ENCODE results near the gene GPHN.
"Not testable (repeated sequence)": the region's sequence is repeated elsewhere in the genome, so short reads cannot be mapped to it uniquely, and the experiment has no call there.

The GPHN gene

DNA sequence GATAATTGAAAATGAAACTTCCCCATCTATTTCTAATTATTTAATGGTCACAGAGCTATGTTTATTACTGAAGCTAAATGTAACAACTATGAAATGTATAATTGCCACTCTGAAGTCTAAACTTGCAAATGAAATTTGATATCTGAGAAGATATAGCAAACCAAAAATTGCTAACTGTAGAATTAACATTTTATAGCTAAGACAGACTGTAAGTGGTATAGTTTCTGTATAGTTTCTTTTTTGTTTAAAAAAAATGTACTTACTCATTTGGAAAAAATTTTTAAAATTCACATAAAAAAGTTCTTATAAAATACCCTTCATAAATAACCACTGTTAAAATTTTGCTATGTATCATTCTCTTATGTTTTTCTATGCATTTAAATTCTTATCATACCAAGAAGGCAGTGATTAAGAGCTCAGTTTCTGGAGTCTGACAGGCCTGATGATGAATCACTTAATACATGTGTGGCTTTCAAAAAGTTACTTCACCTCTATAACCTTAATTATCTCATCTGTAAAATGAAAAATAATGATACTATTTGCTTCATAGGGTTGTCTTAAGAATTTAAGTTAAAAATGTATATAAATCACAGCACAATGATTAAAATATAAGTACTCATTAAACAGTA is 466.6 kb downstream of the GPHN start:
- no peak for DNase-seq

DNA sequence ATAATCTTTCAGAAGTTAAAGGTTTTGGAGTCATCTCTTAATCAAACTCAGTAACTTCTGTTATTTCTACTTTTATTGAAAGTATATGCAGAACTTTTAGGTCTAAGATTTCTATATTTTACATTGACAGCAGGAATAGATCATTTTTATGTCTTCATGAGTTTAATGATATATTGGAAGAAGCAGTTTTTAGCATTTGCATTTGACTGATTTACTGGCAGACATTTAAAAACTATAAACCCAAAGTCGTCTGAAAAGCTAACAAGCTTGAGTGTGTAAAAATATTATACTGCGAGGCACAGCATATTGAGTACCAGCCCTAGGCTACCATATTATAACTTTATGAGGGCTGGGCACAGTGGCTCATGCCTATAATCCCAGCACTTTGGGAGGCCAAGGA is 467.3 kb downstream of the GPHN start:
- no peak for DNase-seq

DNA sequence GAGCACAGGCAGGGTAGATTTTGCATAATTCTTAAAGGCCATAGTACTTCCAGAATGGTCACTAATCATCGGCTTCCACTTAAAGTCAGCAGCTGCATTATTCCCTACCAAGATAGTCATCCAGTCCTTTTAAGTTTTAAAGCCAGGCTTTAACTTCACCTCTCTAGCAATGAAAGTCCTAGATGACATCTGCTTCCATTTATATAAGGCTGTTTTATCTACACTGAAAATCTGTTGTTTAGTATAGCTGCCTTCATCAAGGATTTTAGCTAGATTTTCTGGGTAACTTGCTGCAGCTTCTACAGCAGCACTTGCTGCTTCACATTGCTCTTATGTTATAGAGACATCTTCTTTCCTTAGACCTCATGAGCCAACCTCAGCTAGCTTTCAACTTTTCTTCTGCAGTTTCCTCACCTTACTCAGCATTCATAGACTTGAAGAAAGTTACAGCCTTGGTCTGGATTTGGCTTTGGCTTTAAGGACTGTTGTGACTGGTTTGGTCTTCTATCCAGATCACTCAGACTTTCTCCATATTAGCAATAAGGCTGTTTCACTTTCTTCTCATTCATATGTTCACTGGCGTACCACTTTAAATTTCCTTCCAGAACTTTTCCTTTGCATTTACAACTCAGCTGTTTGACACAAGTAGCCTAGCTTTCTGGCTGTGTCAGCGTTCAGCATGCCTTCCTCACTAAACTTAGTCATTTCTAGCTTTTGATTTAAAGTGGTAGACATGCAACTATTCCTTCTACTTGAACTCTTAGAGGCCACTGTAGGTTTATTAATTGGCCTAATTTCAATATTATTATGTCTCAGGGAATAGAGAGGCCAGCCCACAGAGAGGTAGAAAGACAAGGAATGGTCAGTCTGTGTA is 471.4 kb downstream of the GPHN start:
- DNase-seq = no peak

DNA sequence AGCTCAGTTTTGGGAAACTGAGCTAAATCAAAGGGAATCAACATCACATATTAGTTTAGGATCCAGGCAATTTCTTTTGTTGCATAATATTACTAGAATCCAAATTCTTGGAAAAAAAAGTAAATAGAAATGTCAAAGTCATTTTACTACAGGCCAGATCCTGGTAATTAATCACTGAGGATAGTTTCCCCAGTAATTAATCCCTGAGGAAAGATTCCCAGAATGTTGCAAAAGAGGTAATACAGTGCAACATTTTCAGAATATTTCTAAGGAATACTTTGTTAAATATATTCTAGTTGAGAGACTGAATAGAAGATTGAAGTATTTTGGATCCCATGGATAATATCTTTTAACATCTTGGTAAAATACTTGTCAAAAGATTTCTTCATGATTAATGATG is 474.3 kb downstream of the GPHN start:
- no peak for DNase-seq

DNA sequence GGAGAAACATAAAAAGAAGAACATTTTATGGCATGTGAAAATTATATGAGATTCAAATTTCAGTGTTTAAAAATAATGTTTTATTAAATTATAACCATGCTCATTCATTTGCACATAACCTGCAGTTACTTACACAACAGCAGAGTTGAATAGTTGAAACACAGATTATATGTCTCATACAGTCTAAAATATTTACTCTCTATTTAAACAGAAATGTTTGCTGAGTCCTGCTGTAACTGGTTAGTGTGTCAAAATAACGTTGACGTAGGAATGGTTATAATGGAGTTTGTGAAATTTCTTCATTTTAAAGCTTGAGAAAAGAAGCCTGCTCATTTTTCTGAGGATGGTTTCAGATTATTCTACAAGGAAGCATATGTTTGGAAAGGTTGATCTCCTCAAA is 484.8 kb downstream of the GPHN start:
- no peak for DNase-seq

DNA sequence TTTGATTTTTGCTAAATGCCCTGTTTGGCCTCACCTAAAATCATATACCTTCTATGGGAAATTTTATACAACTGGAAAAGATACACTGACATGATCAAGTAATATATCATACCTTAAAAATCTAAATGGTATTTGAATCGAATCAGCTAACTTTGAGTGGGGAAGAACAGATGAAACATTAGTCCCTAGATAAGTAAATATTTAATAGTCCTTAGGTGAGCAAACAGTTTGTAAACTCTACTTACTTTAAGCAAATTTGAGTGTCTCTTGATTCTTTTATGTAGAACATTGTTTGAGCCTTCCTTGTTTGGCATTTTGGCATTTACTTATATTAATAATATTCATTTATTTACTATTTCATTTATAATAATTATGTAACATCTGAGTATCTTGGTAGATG is 485.6 kb downstream of the GPHN start:
- DNase-seq = no peak

DNA sequence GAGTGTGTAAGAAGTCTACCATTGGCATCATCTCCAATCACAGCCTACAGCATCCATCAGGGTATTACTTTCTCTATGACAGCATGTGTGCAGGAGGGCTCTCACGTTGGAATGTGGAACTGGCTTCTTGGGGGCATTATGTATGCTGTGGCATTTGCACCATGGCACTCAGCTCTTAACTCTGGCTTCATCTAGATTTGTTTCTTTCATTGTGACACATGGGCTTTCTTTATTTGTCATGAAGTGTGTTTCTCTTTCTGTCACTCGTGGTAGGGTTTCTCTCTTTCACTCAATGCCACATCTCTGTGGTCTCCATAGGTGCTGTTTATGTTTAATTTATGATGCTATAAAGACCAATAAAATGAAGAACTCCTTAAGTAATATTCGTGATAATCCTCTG is 490.1 kb downstream of the GPHN start:
- DNase-seq = no peak

DNA sequence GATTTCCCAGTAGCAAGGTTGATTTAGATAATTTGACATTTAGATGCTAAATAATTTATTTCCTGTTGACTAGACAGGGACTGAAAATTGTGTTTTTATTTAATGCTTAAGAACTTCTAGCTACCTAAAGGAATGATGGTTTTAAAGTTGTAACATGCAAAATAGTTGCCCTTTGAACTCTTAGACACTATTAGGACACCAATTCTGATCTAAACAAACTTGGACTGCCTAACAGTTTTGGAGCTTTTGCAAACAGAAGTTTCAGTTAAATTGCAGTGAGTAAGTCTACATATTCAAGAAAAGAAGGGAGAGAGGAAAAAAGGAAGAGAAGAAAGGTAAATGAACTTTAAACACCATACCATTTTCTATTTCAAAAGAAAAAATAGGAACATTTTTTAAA is 492.0 kb downstream of the GPHN start:
- DNase-seq = no peak

DNA sequence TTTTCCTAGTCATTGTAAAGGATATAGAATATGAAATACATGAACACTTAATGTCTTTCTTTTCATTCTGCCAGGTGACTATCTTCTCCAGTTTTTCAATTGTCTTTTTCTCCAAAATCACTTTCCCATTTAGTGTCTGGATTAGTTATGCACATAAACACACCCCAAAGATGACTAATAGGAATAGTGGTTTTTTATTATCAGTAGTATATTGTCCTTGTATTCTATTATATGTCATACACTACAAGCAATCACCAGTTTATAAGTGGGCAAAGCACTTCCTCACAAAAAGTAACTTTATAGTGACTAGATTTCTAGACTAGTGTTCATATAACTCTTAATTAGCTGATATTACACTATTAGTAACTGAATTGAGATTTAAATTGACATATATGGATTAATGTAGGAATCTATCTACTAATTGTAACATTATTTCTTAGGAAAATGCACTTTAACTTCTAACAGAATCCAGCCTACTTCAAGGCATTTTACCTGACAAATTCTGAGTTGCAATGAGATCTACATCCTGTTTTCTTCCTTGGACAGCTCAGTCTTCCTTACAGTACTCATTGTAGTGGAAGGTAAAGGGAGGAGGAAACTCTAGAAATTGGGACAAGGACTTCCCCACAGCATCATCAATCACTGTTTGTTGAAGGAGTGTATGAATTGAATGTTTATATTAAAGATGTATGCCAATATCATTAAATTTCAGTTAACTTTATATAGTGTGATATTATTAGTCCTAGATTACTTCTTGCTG is 495.2 kb downstream of the GPHN start:
- no peak for DNase-seq

DNA sequence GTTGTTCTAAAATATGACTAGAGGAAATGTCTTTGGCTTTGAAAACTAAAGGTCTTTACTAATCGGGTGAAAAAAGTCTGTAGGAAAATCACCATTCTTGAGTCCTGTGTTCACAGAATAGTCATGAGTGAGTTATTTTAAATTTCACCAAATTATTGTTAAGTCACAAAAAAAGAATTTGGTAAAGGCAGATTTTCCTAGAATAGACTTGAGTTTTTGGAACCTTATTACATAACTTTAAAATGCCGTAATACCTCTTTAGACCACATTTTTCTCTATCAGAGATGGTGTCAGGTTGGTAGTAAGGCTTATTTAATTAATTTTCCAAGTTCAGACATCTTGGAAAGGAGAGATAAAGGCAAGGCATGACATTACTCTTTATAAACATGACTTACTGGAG is 496.6 kb downstream of the GPHN start:
- DNase-seq = no peak

DNA sequence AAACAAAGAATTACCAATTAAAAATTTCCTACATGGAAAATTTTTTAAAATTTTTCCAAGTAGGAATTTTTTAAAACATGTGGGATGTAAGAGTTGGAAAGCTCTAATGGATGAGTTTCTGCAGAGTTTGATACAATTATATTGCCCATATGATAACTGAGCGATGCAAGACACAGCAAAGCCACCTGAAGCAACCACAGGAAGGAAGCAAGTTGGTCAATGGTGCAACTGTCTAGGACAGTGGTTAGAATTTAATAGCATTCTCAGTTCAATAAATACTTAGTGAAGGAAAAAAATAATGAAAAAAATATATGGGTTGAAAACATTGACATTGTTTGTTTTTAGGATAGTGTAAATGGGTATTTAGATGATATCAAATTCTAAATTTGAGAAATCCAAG is 502.7 kb downstream of the GPHN start:
- DNase-seq = no peak

DNA sequence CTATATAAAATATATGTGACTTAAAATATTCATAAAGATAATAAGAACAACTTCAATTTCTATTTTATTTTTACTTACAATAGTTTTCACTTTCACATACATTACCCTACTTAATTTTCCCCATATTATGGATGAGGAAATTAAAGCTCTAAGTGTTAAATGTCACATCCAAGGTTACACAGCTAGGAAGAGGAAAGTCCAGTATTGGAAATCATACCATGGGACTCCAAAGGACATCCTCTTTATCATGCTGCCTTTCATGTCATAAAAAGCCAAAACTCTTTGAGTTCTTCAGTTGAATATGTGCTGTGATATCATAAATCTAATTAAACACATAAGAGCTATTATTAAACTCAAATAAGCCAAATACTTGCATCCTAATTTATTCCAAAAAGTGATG is 508.9 kb downstream of the GPHN start:
- DNase-seq = no peak

DNA sequence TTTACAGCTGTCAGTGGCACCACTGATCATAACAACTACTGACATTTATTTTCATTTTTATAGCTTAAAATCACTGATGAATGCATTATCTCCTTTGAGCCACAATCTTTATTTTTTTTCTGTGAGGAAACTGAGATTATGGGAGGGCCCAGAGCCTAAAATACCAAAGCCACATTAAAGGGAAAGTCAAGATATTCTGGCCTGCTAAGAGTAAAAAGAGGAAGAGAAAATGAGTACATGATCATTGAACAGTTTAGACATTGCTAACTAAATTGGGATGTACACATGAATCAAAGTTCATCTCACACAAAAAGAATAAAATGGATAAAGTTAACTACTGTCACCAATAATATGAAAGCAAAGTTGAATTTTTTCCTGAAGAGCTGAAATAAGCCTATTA is 510.8 kb downstream of the GPHN start:
- DNase-seq = no peak

DNA sequence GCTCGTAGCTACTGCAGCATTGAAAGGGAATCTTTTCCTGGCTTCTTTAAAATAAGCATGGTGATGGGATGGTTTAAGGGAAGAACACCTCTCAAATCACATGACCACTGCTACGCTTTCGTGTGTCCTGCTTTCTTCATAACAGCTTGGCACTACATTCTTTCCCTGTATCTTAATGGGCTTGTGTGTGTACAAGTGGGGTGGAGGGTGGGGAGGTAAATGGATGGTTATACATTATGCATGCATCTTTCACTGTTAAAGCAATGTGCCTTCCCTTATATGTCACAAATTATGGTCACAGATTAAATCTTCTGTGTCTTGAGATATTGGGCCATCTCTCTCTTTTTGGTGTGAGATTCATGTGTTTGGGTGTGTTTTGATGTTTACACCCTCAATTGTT is 511.8 kb downstream of the GPHN start:
- DNase-seq = no peak

DNA sequence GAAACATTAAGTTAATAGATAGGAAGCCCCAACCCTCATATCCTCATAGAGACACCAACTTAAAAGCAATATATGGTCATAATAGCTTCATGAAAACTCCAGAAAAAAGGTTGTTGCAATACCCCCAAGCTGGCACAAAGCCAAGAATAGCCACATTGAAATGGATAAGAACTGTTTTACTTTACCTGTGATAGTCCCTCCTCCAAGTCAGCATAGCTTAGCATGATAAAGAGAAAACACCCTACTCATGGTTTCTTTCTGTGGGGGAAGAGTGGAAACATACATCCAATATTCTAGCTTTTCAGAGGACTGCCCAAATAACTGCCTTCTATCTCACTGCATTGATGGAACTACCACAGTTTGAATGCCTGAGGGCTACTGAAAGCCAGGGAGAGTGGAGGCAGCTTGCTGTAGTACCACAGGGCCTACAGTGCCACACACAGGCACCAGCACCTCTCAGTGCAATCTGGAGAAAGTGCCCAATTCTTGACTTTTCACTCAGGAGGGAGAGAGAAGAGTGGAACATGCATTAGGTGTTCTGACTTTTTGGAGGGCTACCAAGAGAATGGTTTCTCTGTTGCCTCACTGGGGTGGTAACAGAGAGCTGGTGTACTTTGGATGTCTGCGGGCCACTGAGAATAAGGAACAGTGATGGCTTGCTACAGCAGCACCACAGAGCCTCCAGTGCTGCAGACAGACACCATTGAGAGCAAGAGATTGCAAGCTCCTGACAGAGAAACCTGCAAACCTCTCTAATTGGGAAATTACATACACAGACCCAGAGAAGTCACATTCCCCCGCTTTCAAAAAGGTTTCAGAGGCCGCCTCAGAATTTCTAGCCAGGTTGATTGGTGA is 524.2 kb downstream of the GPHN start:
- no peak for DNase-seq

DNA sequence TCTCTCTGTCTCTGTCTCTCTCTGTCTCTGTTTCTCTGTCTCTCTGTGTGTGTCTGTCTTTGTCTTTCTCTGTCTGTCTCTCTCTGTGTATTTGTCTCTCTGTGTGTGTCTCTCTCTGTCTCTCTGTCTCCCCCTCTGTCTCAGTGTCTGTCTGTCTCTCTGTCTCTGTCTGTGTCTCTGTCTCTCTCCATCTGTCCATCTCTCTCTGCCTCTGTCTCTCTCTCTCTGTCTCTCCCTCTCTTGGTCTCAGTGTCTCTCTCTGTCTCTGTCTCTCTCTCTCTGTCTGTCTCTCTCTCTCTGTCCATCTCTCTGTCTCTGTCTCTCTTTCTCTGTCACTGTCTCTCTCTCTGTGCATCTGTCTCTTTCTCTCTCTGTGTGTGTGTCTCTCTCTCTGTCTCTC is 537.5 kb downstream of the GPHN start:
- DNase-seq = no peak

DNA sequence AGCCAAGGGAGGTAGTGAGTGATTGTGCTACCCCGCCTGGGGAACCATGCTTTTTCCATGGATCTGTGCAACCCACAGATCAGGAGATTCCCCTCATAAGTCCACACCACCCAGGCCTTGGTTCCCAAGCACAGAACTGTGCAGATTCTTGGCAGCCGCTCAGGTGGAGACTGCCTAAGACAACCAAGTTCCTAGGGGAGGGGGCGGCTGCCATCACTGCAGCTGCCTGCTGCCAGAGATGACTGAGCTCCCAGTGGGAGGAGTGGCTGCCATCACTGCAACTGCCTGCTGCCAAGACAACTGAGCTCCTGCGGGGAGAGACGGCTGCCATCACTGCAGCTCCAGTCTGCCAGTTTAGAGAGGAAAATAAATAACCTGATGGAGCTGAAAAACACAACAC is 542.9 kb downstream of the GPHN start:
- DNase-seq = no peak

DNA sequence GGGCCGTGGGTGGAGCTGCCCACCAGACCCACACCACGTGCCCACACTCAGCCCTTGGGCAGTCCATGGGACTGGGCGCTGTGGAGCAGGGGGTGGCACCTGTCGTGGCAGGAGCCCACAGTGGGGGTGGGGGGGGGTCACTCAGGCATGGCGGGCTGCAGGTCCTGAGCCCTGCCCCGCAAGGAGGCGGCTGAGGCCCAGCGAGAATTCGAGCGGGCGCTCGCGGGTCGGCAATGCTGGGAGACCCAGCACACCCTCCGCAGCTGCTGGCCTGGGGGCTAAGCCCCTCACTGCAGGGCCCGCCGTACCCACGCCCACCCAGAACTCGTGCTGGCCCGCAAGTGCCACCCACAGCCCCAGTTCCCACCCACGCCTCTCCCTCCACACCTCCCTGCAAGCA is 548.7 kb downstream of the GPHN start:
- DNase-seq = no peak

DNA sequence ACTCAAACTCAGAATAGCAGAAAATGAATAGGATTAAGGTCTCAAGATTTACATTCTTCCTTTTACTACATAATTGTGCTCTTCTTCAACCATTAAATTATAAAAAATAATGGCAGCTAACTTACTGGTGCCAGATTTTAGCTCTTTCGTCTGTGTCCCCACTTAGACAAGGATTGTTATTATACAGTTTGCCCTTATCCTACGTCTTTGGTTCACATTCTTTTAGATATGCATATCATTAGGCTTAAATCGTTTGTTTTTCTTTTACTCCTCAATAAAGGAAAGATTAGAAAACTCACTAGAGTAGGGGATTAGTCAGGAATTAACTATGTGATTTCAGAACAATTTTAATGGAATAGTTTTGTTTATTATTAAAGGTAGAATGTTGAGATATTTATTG is 551.6 kb downstream of the GPHN start:
- DNase-seq = no peak

DNA sequence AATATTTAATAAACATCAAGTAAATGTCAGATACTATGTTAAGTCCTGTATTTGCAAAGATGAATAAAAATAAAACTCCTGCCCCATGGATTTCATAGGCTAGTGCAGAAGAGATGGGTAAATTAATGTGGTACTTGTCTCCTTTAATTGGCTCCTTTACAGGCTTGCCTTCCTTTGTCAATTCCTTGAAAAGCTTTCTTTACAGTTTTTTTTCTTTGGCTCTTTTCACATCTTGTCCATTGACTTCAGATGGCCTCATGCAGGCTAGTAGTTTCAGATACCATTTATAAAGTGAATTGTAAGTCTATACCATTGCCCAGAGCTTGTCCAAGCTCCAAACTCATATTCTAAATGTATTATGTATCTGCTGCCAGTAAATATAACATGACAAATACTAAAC is 552.6 kb downstream of the GPHN start:
- no peak for DNase-seq

DNA sequence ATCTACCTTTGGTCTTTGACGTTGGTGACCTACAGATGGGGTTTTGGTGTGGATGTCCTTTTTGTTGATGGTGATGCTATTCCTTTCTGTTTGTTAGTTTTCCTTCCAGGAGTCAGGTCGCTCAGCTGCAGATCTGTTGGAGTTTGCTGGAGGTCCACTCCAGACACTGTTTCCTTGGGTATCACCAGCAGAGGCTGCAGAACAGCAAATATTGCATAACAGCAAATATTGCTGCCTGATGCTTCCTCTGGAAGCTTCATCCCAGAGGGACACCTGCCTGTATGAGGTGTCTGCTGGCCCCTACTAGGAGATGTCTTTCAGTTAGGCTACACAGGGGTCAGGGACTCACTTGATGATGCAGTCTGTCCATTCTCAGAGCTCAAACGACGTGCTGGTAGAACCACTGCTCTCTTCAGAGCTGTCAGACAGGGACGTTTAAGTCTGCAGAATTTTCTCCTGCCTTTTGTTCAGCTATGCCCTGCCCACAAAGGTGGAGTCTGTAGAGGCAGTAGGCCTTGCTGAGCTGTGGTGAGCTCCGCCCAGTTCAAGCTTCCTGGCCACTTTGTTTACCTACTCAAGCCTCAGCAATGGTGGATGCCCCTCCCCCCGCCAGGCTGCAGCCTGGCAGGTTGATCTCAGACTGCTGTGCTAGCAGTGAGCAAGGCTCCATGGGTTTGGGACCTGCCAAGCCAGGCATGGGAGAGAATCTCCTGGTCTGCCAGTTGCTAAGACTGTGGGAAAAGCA is 559.3 kb downstream of the GPHN start:
- DNase-seq = not testable (repeated sequence)

DNA sequence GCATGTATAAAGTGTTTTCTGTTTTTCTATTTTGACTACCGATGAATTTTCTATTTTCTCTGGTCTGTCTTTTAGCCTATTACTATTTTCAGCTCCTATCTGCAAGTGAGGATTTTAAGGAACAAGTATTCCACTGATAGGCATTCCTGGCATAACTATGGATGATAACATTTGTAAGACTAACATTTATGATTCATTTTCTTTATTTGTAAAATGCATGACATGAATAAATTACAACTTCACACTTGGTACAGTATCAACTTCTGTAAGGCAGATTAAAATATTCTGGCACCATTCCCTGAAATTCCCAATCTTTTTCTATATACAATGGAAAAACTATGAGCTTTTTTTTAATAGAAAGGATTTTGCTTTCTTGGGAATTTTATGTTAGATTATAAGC is 560.3 kb downstream of the GPHN start:
- DNase-seq = no peak

Data from NCI-H82 (cell line).